ENCODE data around the gene ABL1. TPM values are rescaled to one million over a fixed set of nuclear protein-coding genes. Genes with fewer than 3 reads are reported as not detected.
A peak's percentile ranks its signal among the peaks of the same experiment; 100 is the strongest.
"Not testable (repeated sequence)": the region's sequence is repeated elsewhere in the genome, so short reads cannot be mapped to it uniquely, and the experiment has no call there.

ABL1 gene
- total RNA-seq, 2 donors from 2014 or later = 62.8 to 123 TPM

DNA sequence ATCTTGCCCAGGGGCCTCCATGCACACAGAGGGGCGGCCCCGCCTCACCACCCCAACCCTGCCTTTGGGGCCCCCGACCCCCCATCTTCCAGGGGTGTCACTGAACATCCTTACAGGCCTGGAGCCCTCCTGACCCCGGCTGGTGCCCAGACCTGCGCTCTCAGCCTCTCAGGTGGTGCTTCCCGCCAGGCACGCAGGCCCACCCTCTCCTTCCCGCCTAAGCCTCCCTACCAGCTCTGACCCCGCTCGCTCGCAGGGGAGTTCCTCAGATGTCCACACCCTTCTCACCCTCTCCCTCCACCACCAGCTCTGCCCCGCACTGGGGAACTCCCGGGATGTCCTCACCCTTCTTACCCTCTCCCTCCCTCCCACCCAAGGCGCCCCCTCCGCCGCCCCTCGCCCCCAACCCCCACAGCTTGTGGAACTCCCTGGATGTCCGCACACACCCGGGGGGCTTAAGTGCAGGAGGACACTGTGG, 73.9 kb downstream of the ABL1 start:
- no peak overlapping the region for H3K4me3 ChIP-seq
- TF ChIP-seq, protein P1, sequence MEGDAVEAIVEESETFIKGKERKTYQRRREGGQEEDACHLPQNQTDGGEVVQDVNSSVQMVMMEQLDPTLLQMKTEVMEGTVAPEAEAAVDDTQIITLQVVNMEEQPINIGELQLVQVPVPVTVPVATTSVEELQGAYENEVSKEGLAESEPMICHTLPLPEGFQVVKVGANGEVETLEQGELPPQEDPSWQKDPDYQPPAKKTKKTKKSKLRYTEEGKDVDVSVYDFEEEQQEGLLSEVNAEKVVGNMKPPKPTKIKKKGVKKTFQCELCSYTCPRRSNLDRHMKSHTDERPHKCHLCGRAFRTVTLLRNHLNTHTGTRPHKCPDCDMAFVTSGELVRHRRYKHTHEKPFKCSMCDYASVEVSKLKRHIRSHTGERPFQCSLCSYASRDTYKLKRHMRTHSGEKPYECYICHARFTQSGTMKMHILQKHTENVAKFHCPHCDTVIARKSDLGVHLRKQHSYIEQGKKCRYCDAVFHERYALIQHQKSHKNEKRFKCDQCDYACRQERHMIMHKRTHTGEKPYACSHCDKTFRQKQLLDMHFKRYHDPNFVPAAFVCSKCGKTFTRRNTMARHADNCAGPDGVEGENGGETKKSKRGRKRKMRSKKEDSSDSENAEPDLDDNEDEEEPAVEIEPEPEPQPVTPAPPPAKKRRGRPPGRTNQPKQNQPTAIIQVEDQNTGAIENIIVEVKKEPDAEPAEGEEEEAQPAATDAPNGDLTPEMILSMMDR (IDR thresholded peaks at IDR 0.05) = no peak
- ATAC-seq (ENCODE audit: insufficient number of reproducible peaks, low FRiP score, low read depth) = no peak

GRCh38 chr9:130910041-130910440, 75.0 kb downstream of the ABL1 start:
- not testable (repeated sequence) for H3K27ac ChIP-seq; H3K27me3 ChIP-seq (replicated peaks; ENCODE audit: insufficient read depth); H3K4me1 ChIP-seq (ENCODE audit: control insufficient read depth in 1 of 2, low read depth in 2 of 2); H3K36me3 ChIP-seq; H3K9me3 ChIP-seq; DNase-seq (ENCODE audit: low spot score); H3K4me3 ChIP-seq; ATAC-seq (ENCODE audit: insufficient number of reproducible peaks, low FRiP score, low read depth)

More for the DNA sequence above, 73.9 kb downstream of the ABL1 start:
- Histone ChIP-seq H3K4me1 (ENCODE audit: control insufficient read depth in 1 of 2, low read depth in 2 of 2) (peaks cover 0 to 6% of the 10 kb centered on the region in 2 donors), H3K36me3 (no peaks in the 10 kb centered on the region), H3K27ac (no peak overlapping the region), H3K9me3 (no peaks in the 10 kb centered on the region), H3K27me3 (replicated peaks; ENCODE audit: insufficient read depth) (no peaks in the 10 kb centered on the region)
- DNase-seq (ENCODE audit: low spot score) = no peak

GRCh38 chr9:130910670-130911069, 75.6 kb downstream of the ABL1 start:
- H3K4me1 ChIP-seq (ENCODE audit: control insufficient read depth in 1 of 2, low read depth in 2 of 2); H3K36me3 ChIP-seq; H3K27me3 ChIP-seq (replicated peaks; ENCODE audit: insufficient read depth); H3K27ac ChIP-seq; DNase-seq (ENCODE audit: low spot score); H3K9me3 ChIP-seq; H3K4me3 ChIP-seq; ATAC-seq (ENCODE audit: insufficient number of reproducible peaks, low FRiP score, low read depth): not testable (repeated sequence)

DNA sequence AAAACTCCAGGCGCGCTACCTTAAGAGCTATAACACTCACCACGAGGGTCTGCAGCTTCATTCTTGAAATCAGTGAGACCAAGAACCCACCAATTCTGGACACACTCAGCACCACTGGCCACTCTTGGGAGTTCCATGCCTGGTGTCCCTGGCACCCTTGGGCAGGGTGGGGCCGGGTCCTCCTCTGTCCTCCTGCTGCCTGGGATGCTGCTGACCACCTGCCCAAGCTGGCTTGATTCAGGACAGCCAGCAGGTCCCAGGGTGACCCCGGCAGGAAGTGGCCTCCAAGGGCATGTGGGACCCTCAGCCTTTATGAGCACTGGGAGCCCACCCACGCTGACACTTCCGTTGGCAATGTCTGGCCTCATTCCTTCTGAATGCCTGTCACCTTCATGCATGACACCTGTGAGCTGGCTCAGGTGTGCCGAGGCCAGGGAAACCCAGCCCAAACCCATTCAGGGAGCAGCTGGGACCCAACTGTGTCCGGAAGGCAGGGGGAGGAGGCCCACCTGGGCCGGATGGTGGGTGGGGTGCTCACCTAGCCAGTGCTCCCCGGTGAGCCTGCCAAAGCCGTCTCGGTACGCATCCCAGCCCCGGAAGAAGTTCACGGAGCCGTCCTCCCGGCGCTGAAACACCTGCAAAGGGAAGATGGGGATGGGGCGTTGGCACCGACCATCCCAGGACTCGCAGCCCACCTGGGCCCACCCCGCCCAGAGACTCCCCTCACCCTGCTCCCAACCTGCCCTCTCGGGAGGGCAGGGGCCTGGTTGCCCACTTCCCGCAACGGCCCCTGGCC, 76.4 kb downstream of the ABL1 start:
- no peak for DNase-seq (ENCODE audit: low spot score)
- TF ChIP-seq, protein P1 (IDR thresholded peaks at IDR 0.05) = no peak
- Histone ChIP-seq H3K27me3 (replicated peaks; ENCODE audit: insufficient read depth) (no peaks in the 10 kb centered on the region), H3K4me1 (ENCODE audit: control insufficient read depth in 1 of 2, low read depth in 2 of 2) (peaks cover 0 to 6% of the 10 kb centered on the region in 2 donors), H3K4me3 (no peak overlapping the region), H3K9me3 (no peaks in the 10 kb centered on the region), H3K36me3 (no peaks in the 10 kb centered on the region), H3K27ac (no peak overlapping the region)
- no peak for ATAC-seq (ENCODE audit: insufficient number of reproducible peaks, low FRiP score, low read depth)

GRCh38 chr9:130912932-130913598, 78.0 kb downstream of the ABL1 start:
- Histone ChIP-seq H3K4me1 (ENCODE audit: control insufficient read depth in 1 of 2, low read depth in 2 of 2) (peaks cover 0 to 6% of the 10 kb centered on the region in 2 donors), H3K9me3 (no peaks in the 10 kb centered on the region), H3K27ac (no peak overlapping the region), H3K4me3 (peak overlapping the region; percentile 42), H3K27me3 (replicated peaks; ENCODE audit: insufficient read depth) (no peaks in the 10 kb centered on the region), H3K36me3 (no peaks in the 10 kb centered on the region)
- TF ChIP-seq, protein P1 (IDR thresholded peaks at IDR 0.05) = no peak
- DNase-seq (ENCODE audit: low spot score) = peak; percentile 31
- ATAC-seq (ENCODE audit: insufficient number of reproducible peaks, low FRiP score, low read depth) = peak; percentile 55
